Panc1 (cell line): ENCODE data around the gene OTUD4.

Experiments
- SIN3A ChIP-seq: IDR thresholded peaks from 2 replicates; pipeline ENCODE4 v1.6.1; 2012; ENCODE audit warnings: low read depth, mild to moderate bottlenecking, low read length, moderate library complexity, borderline replicate concordance; ENCODE audit not compliant: insufficient read depth
- TF ChIP-seq, protein P1 (sequence below): fragments of 450-650 bp; IDR thresholded peaks from 2 replicates; pipeline ENCODE4 v1.5.1; 2017; ENCODE audit warnings: mild to moderate bottlenecking
- TF ChIP-seq, protein P2 (sequence below), 2 experiments: IDR thresholded peaks; 2 replicates each; pipeline ENCODE4 v1.6.1; 2011 to 2012; ENCODE audit warnings: low read depth in 2 of 2, control low read depth in 1 of 2, low read length in 1 of 2, mild to moderate bottlenecking in 1 of 2, moderate library complexity in 1 of 2; ENCODE audit not compliant: insufficient read depth in 1 of 2

DNA sequence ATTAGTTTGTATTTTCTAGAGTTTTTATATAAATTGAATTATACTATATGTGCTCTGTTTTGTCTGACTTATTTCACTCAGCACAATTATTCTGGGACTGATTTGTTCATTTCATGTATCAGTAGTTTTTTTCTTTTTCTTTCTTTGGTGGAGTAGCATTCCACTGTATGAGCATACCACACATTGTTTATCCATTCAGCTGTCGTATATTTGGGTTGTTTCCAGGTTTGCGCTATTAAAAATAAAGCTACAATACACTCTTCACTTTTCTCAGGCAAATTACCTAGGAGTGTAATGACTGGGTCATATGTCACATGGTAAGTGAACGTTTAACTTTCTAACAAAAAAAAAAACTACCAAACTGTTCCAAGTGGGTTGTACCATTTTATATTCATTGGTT lies 9.6 kb upstream of the OTUD4 start:
- TF ChIP-seq, protein P1, sequence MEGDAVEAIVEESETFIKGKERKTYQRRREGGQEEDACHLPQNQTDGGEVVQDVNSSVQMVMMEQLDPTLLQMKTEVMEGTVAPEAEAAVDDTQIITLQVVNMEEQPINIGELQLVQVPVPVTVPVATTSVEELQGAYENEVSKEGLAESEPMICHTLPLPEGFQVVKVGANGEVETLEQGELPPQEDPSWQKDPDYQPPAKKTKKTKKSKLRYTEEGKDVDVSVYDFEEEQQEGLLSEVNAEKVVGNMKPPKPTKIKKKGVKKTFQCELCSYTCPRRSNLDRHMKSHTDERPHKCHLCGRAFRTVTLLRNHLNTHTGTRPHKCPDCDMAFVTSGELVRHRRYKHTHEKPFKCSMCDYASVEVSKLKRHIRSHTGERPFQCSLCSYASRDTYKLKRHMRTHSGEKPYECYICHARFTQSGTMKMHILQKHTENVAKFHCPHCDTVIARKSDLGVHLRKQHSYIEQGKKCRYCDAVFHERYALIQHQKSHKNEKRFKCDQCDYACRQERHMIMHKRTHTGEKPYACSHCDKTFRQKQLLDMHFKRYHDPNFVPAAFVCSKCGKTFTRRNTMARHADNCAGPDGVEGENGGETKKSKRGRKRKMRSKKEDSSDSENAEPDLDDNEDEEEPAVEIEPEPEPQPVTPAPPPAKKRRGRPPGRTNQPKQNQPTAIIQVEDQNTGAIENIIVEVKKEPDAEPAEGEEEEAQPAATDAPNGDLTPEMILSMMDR = no peak
- TF ChIP-seq, protein P2, sequence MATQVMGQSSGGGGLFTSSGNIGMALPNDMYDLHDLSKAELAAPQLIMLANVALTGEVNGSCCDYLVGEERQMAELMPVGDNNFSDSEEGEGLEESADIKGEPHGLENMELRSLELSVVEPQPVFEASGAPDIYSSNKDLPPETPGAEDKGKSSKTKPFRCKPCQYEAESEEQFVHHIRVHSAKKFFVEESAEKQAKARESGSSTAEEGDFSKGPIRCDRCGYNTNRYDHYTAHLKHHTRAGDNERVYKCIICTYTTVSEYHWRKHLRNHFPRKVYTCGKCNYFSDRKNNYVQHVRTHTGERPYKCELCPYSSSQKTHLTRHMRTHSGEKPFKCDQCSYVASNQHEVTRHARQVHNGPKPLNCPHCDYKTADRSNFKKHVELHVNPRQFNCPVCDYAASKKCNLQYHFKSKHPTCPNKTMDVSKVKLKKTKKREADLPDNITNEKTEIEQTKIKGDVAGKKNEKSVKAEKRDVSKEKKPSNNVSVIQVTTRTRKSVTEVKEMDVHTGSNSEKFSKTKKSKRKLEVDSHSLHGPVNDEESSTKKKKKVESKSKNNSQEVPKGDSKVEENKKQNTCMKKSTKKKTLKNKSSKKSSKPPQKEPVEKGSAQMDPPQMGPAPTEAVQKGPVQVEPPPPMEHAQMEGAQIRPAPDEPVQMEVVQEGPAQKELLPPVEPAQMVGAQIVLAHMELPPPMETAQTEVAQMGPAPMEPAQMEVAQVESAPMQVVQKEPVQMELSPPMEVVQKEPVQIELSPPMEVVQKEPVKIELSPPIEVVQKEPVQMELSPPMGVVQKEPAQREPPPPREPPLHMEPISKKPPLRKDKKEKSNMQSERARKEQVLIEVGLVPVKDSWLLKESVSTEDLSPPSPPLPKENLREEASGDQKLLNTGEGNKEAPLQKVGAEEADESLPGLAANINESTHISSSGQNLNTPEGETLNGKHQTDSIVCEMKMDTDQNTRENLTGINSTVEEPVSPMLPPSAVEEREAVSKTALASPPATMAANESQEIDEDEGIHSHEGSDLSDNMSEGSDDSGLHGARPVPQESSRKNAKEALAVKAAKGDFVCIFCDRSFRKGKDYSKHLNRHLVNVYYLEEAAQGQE (IDR thresholded peaks at IDR 0.05; ENCODE audit: insufficient read depth in 1 of 2, low read depth in 2 of 2, low read length in 1 of 2) = no peak
- TF ChIP-seq SIN3A = no peak
